ENCODE data around the gene PAPLN. TPM values are rescaled to one million over a fixed set of nuclear protein-coding genes. Genes with fewer than 3 reads are reported as not detected.

Gene PAPLN
- polyA plus RNA-seq, 1 experiment: 1.0 TPM

GRCh38 chr14:73241481-73242165, 4.3 kb downstream of the PAPLN start:
- TF ChIP-seq CTCF (IDR thresholded peaks at IDR 0.05; ENCODE audit: insufficient read depth, low read depth, low read length): no peak
- CTCF ChIA-PET: interaction anchor here (1.3 to 1.7 kb wide), 2 partner anchors 9 to 11 kb away, joined by 3 read pairs; no protein-coding TSS in a partner anchor
- POLR2A ChIA-PET: no interaction called here
- Histone ChIP-seq H3K27me3 (ENCODE audit: control insufficient read depth, insufficient read depth, low read length) (peaks cover 24% of the 10 kb centered on the region), H3K36me3 (ENCODE audit: control insufficient read depth, insufficient read depth, low read length) (no peaks in the 10 kb centered on the region), H3K4me3 (ENCODE audit: low read depth, low read length) (no peak overlapping the region)
- DNase-seq (ENCODE audit: low read depth): no peak

GRCh38 chr14:73242357-73242901, 5.1 kb downstream of the PAPLN start:
- TF ChIP-seq CTCF (IDR thresholded peaks at IDR 0.05; ENCODE audit: insufficient read depth, low read depth, low read length): no peak
- no peak overlapping the region for H3K4me3 ChIP-seq (ENCODE audit: low read depth, low read length)
- ChIA-PET POLR2A (no interaction called here), CTCF (interaction anchor here (1.3 to 1.7 kb wide), 3 partner anchors 10 to 37 kb away, joined by 3 read pairs; no protein-coding TSS in a partner anchor)
- peaks cover 17% of the 10 kb centered on the region for H3K27me3 ChIP-seq (ENCODE audit: control insufficient read depth, insufficient read depth, low read length)
- H3K36me3 ChIP-seq (ENCODE audit: control insufficient read depth, insufficient read depth, low read length): no peaks in the 10 kb centered on the region
- DNase-seq (ENCODE audit: low read depth): no peak

- no peaks in the 10 kb centered on the region for H3K36me3 ChIP-seq (ENCODE audit: control insufficient read depth, insufficient read depth, low read length)
- ChIA-PET CTCF (interaction anchor here (1.4 to 1.7 kb wide), 2 partner anchors 11 to 36 kb away, joined by 3 read pairs; no protein-coding TSS in a partner anchor), POLR2A (no interaction called here)
- H3K4me3 ChIP-seq (ENCODE audit: low read depth, low read length): no peak overlapping the region
- DNase-seq (ENCODE audit: low read depth): no peak
- H3K27me3 ChIP-seq (ENCODE audit: control insufficient read depth, insufficient read depth, low read length): peaks cover 14% of the 10 kb centered on the region
- no peak for TF ChIP-seq CTCF (IDR thresholded peaks at IDR 0.05; ENCODE audit: insufficient read depth, low read depth, low read length)
Measured at GRCh38 chr14:73243341-73243740, 6.0 kb downstream of the PAPLN start.

GRCh38 chr14:73243748-73244147, 6.4 kb downstream of the PAPLN start:
- TF ChIP-seq CTCF (IDR thresholded peaks at IDR 0.05; ENCODE audit: insufficient read depth, low read depth, low read length): no peak
- POLR2A ChIA-PET: no interaction called here
- H3K4me3 ChIP-seq (ENCODE audit: low read depth, low read length): no peak overlapping the region
- H3K27me3 ChIP-seq (ENCODE audit: control insufficient read depth, insufficient read depth, low read length): peaks cover 14% of the 10 kb centered on the region
- DNase-seq (ENCODE audit: low read depth): no peak
- H3K36me3 ChIP-seq (ENCODE audit: control insufficient read depth, insufficient read depth, low read length): no peaks in the 10 kb centered on the region
- CTCF ChIA-PET: interaction anchor here (1.2 to 1.4 kb wide), 2 partner anchors 11 to 36 kb away, joined by 3 read pairs; no protein-coding TSS in a partner anchor

GRCh38 chr14:73244541-73245290, 7.4 kb downstream of the PAPLN start:
- TF ChIP-seq CTCF (IDR thresholded peaks at IDR 0.05; ENCODE audit: insufficient read depth, low read depth, low read length): no peak
- DNase-seq (ENCODE audit: low read depth): no peak
- CTCF ChIA-PET: interaction anchor here (1.2 kb wide), 1 partner anchor 12 kb away, joined by 3 read pairs; no protein-coding TSS in a partner anchor
- no peak overlapping the region for H3K4me3 ChIP-seq (ENCODE audit: low read depth, low read length)
- no peaks in the 10 kb centered on the region for H3K36me3 ChIP-seq (ENCODE audit: control insufficient read depth, insufficient read depth, low read length)
- H3K27me3 ChIP-seq (ENCODE audit: control insufficient read depth, insufficient read depth, low read length): peaks cover 13% of the 10 kb centered on the region
- POLR2A ChIA-PET: no interaction called here
